Muscle layer of colon (tissue), 2 donors: ENCODE data around the gene ARHGAP15.

Source experiments
- H3K27ac ChIP-seq: one replicate; pipeline ENCODE4 v1.7.0; 2013; ENCODE audit warnings: low read depth, mild to moderate bottlenecking, low read length, moderate library complexity
- H3K27me3 ChIP-seq, 2 donors: one replicate each; pipeline ENCODE4 v1.7.0; 2013; ENCODE audit warnings: low read length in 2 of 2, mild to moderate bottlenecking in 2 of 2; ENCODE audit not compliant: insufficient read depth in 2 of 2, control insufficient read depth in 1 of 2
- H3K36me3 ChIP-seq: one replicate; pipeline ENCODE4 v1.7.0; 2013; ENCODE audit warnings: mild to moderate bottlenecking, low read length; ENCODE audit not compliant: insufficient read depth
- H3K4me1 ChIP-seq: one replicate; pipeline ENCODE4 v1.7.0; 2013; ENCODE audit warnings: mild to moderate bottlenecking, low read length; ENCODE audit not compliant: insufficient read depth
- H3K4me3 ChIP-seq, 2 donors: one replicate each; pipeline ENCODE4 v1.7.0; 2013; ENCODE audit warnings: low read length in 2 of 2, low read depth in 1 of 2, mild to moderate bottlenecking in 1 of 2, moderate library complexity in 1 of 2
- H3K9ac ChIP-seq: one replicate; pipeline ENCODE4 v1.7.0; 2013; ENCODE audit warnings: low read length
- H3K9me3 ChIP-seq: one replicate; pipeline ENCODE4 v1.7.0; 2013; ENCODE audit warnings: mild to moderate bottlenecking, low read length
- donor health status: abdominal sarcoma.
- donor health status: Adenocarcinoma of cecum.

ARHGAP15 gene

GRCh38 chr2:143581134-143581533, 451.9 kb downstream of the ARHGAP15 start:
- Histone ChIP-seq H3K27ac (no peak overlapping the region), H3K9me3 (no peaks in the 10 kb centered on the region), H3K27me3 (no peaks in the 10 kb centered on the region), H3K4me3 (no peak overlapping the region), H3K4me1 (no peaks in the 10 kb centered on the region), H3K36me3 (no peaks in the 10 kb centered on the region), H3K9ac (no peak overlapping the region)

- H3K27ac ChIP-seq: no peak overlapping the region
- no peak overlapping the region for H3K9ac ChIP-seq
- H3K9me3 ChIP-seq: no peaks in the 10 kb centered on the region
- H3K36me3 ChIP-seq: no peaks in the 10 kb centered on the region
- no peak overlapping the region for H3K4me3 ChIP-seq
- H3K27me3 ChIP-seq: no peaks in the 10 kb centered on the region
- no peaks in the 10 kb centered on the region for H3K4me1 ChIP-seq
Observed at GRCh38 chr2:143582046-143582747, 453.0 kb downstream of the ARHGAP15 start.

GRCh38 chr2:143584936-143585335, 455.7 kb downstream of the ARHGAP15 start:
- H3K27ac ChIP-seq: no peak overlapping the region
- no peaks in the 10 kb centered on the region for H3K9me3 ChIP-seq
- no peak overlapping the region for H3K4me3 ChIP-seq
- no peaks in the 10 kb centered on the region for H3K27me3 ChIP-seq
- no peak overlapping the region for H3K9ac ChIP-seq
- no peaks in the 10 kb centered on the region for H3K36me3 ChIP-seq
- H3K4me1 ChIP-seq: no peaks in the 10 kb centered on the region

GRCh38 chr2:143586119-143586518, 456.9 kb downstream of the ARHGAP15 start:
- Histone ChIP-seq H3K4me1 (no peaks in the 10 kb centered on the region), H3K27ac (no peak overlapping the region), H3K4me3 (no peak overlapping the region), H3K36me3 (no peaks in the 10 kb centered on the region), H3K9ac (no peak overlapping the region), H3K27me3 (no peaks in the 10 kb centered on the region), H3K9me3 (no peaks in the 10 kb centered on the region)

- H3K36me3 ChIP-seq: no peaks in the 10 kb centered on the region
- H3K27me3 ChIP-seq: no peaks in the 10 kb centered on the region
- no peak overlapping the region for H3K27ac ChIP-seq
- H3K9ac ChIP-seq: no peak overlapping the region
- no peaks in the 10 kb centered on the region for H3K9me3 ChIP-seq
- no peak overlapping the region for H3K4me3 ChIP-seq
- no peaks in the 10 kb centered on the region for H3K4me1 ChIP-seq
Observed at GRCh38 chr2:143588746-143589145, 459.5 kb downstream of the ARHGAP15 start.

GRCh38 chr2:143594161-143594560, 464.9 kb downstream of the ARHGAP15 start:
- no peaks in the 10 kb centered on the region for H3K36me3 ChIP-seq
- no peak overlapping the region for H3K4me3 ChIP-seq
- no peak overlapping the region for H3K27ac ChIP-seq
- no peaks in the 10 kb centered on the region for H3K27me3 ChIP-seq
- no peaks in the 10 kb centered on the region for H3K4me1 ChIP-seq
- H3K9ac ChIP-seq: no peak overlapping the region
- no peaks in the 10 kb centered on the region for H3K9me3 ChIP-seq

GRCh38 chr2:143594745-143595144, 465.5 kb downstream of the ARHGAP15 start:
- H3K27ac ChIP-seq: no peak overlapping the region

GRCh38 chr2:143600116-143600515, 470.9 kb downstream of the ARHGAP15 start:
- H3K27ac ChIP-seq: no peak overlapping the region
- H3K9ac ChIP-seq: no peak overlapping the region
- H3K4me1 ChIP-seq: no peaks in the 10 kb centered on the region
- H3K27me3 ChIP-seq: no peaks in the 10 kb centered on the region
- H3K36me3 ChIP-seq: no peaks in the 10 kb centered on the region
- no peak overlapping the region for H3K4me3 ChIP-seq
- H3K9me3 ChIP-seq: no peaks in the 10 kb centered on the region

More at GRCh38 chr2:143594745-143595144, 465.5 kb downstream of the ARHGAP15 start:
- Histone ChIP-seq H3K27me3 (no peaks in the 10 kb centered on the region), H3K9me3 (no peaks in the 10 kb centered on the region), H3K36me3 (no peaks in the 10 kb centered on the region), H3K9ac (no peak overlapping the region), H3K4me3 (no peak overlapping the region), H3K4me1 (no peaks in the 10 kb centered on the region)

- Histone ChIP-seq H3K27ac (no peak overlapping the region), H3K4me3 (no peak overlapping the region), H3K4me1 (no peaks in the 10 kb centered on the region), H3K27me3 (no peaks in the 10 kb centered on the region), H3K9ac (no peak overlapping the region), H3K36me3 (no peaks in the 10 kb centered on the region), H3K9me3 (no peaks in the 10 kb centered on the region)
Observed at GRCh38 chr2:143601828-143602227, 472.6 kb downstream of the ARHGAP15 start.

- Histone ChIP-seq H3K4me1 (no peaks in the 10 kb centered on the region), H3K4me3 (no peak overlapping the region), H3K27ac (no peak overlapping the region), H3K36me3 (no peaks in the 10 kb centered on the region), H3K27me3 (no peaks in the 10 kb centered on the region), H3K9me3 (no peaks in the 10 kb centered on the region), H3K9ac (no peak overlapping the region)
Observed at GRCh38 chr2:143603035-143603655, 473.9 kb downstream of the ARHGAP15 start.

- Histone ChIP-seq H3K9ac (no peak overlapping the region), H3K4me1 (no peaks in the 10 kb centered on the region), H3K4me3 (no peak overlapping the region), H3K36me3 (no peaks in the 10 kb centered on the region), H3K9me3 (no peaks in the 10 kb centered on the region), H3K27ac (no peak overlapping the region), H3K27me3 (no peaks in the 10 kb centered on the region)
Observed at GRCh38 chr2:143603846-143604565, 474.8 kb downstream of the ARHGAP15 start.
